Activated gamma-delta T cell (primary cell): ENCODE data around the gene PLSCR2.
"Not testable (repeated sequence)": the region's sequence is repeated elsewhere in the genome, so short reads cannot be mapped to it uniquely, and the experiment has no call there.

Experiments used
- DNase-seq: peaks from one replicate; lab custom pipeline; 2025; lab: John Stamatoyannopoulos, UW

Gene PLSCR2

GRCh38 chr3:146416366-146416765, 53.0 kb downstream of the PLSCR2 start:
- DNase-seq, result no peak

DNA sequence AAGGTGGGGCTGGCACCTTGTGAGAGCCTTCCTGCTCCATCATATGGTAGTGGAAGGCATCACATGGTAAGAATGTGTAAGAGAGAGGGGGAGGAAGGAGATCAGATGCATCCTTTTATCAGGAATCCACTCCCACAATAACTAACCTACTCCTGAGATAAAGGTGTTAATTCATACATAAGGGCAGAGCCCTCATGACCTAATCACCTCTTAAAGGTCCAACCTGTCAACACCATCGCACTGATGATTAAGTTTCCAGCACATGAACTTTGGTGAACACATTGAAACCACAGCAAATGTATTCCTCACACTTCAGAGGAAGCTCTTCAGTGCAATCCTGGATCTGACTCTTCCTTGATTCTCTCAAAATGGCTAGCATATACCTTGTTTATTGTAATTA, 55.4 kb downstream of the PLSCR2 start:
- DNase-seq, result no peak

DNA sequence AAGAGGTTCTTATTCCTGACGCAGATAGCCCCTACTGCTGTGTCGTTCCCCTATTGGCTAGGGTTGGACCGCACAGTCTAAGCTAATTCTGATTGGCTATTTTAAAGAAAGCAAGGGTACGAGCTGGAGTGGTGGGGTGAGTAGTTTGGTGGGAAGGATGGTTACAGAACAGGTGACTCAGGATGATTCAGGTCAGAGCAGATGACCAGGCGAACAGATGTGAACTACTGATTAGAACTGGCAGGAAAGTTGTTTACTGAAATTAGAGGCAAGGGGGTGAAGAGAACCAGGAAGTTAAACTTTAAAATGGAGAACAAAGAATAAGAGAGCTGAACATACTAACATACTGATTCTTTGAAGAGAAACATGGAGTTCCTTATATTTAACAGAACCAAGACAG, 56.6 kb downstream of the PLSCR2 start:
- DNase-seq, result not testable (repeated sequence)

DNA sequence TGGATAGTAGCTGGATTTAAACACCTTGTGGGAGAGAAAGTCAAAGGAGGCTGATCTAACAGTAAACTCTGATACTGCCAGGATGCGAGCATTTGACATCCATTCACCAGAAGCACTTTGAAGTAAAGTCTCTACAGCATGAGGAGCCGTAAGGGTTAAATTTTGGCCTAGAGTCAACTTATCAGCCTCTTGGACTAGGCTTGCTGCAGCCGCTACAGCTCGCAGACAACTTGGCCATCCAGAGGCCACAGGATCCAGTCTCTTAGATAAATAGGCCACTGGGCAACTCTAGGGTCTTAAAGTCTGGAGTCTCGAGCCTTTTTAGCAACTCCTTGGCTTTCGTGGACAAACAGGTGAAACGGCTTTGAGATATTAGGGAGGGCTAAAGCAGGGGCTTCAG, 61.4 kb downstream of the PLSCR2 start:
- no peak for DNase-seq

- DNase-seq, result no peak
Observed at GRCh38 chr3:146404436-146404835, 64.9 kb downstream of the PLSCR2 start.

- DNase-seq, result no peak
Observed at GRCh38 chr3:146403792-146404191, 65.6 kb downstream of the PLSCR2 start.

DNA sequence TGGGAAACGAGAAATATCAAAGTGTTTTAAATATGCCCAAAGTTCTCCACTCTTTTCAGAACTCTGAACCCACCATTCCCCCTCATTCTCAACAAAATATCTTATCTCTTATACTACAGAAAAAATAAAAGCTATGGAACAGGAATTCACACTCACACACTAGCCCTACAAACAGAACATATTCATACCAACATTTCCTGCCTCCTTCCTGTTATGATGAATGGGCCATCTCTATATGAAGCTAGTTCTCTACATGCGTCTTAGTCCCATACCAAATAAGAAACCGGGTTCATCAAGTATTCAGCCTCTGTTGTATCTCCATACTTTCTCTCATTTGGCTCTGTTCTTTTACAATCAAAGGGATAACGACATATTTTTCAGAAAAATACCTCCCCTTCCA, 72.6 kb downstream of the PLSCR2 start:
- DNase-seq, result no peak

- no peak for DNase-seq
Observed at GRCh38 chr3:146395164-146395563, 74.2 kb downstream of the PLSCR2 start.

DNA sequence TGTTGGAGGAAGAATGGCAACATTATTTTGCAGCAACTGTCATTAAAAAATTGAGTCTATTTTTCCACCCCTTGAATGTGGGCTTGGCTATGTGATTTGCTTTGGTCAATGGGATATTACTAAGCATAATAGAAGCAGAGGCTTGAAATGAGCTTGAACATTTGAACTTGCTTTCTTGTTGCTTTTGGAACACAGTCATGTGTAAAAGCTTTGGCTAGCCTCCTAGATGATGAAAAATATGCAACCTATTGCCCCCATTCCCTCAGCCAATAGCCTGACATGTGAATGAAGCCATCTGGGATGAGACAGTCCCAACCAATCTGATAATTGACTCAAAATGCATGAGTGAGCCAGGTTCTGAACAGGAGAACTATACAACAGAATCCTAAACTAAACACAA, 78.4 kb downstream of the PLSCR2 start:
- no peak for DNase-seq

DNA sequence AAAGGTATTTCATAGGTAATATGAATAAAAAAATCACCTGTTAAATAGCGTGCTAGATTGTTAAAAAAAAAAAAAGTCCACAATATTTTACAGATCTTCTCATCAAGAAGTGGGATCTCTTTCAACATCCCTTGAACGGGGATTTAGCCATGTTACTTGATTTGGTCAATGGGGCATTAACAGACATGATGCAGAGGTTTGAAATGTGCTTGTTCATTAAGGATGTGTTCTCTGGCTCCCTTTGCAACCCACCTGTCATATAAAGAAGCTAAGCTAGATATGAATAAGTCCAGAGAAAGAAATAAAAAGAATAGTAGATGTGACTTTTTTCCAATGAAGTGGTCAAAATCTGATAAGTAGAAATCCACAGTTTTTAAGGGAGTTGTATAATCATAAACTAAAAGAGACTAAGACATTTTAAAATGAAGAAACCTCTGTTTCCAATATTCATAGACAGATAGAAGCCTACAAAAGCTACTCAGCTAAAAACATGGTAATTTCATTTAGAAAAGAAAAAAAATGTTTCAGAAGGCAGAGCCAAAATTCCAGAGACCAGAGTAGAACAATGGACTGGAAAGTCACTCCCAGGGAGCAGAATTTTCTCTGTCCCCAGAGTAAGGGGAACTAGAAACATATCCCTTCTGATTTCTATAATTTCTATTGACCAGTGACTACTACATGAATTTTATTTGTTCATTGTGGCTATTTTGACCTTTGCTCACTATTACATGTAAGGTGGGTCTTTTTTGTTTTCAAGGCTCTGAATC, 79.2 kb downstream of the PLSCR2 start:
- no peak for DNase-seq

GRCh38 chr3:146387566-146387965, 81.8 kb downstream of the PLSCR2 start:
- DNase-seq, result no peak

DNA sequence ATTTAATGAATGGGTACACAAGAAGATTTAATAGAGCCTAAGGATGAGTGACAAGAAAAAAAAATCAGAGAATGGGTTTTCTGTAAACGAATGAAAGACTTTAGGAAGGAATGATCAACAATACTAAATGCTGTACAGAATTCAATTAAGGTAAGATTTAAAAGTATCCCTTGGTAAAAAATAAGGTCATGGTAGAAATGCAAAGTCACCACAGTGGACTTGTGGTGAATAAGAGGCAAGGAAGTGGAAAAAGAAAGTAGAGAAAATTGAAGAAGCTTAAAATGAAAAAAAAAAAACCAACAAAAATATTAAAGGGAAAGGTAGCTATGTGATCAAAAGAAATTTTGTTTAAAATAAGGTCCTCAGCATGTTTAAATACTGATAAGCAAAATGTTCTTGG, 82.4 kb downstream of the PLSCR2 start:
- DNase-seq, result no peak

- DNase-seq, result no peak
Observed at GRCh38 chr3:146384786-146385185, 84.6 kb downstream of the PLSCR2 start.
